GM12878 (cell line): ENCODE data around the gene ELK4. TPM values are rescaled to one million over a fixed set of nuclear protein-coding genes. Genes with fewer than 3 reads are reported as not detected.

ENCODE experiments used
- ATAC-seq: fragments of 200-7000 bp; cut with Tn5 transposase; 3 replicates; pipeline ENCODE4 v1.9.1; 2020; ENCODE audit warnings: mild to moderate bottlenecking, moderate library complexity
- BruUV-seq: library from RNA; stranded (reverse); fragments of 400-500 nt; replicated peaks from 2 replicates; lab custom pipeline; 2021; lab: Mats Ljungman, UMichigan
- CTCF ChIA-PET: fragments of 300-600 bp; sonication (Branson Sonifier 250); formaldehyde crosslinking; extraction: SDS; loops from one replicate; lab custom pipeline; 2021; ENCODE audit warnings: inconsistent platforms; lab: Yijun Ruan, JAX
- POLR2A ChIA-PET: fragments of 350-600 bp; formaldehyde crosslinking; extraction: SDS; loops from one replicate; lab custom pipeline; 2021; ENCODE audit warnings: inconsistent platforms; lab: Charles Lee
- RAD21 ChIA-PET: fragments of 300-600 bp; sonication (Branson Sonifier 250); formaldehyde crosslinking; loops from one replicate; lab custom pipeline; 2023; ENCODE audit warnings: antibody characterized with exemption; ENCODE audit not compliant: unreplicated experiment; lab: Charles Lee
- SMC1A ChIA-PET: fragments of 300-600 bp; sonication (Branson Sonifier 250); formaldehyde crosslinking; loops from one replicate; lab custom pipeline; 2023; ENCODE audit not compliant: unreplicated experiment, uncharacterized antibody; lab: Charles Lee
- DNase-seq: peaks from one replicate; pipeline ENCODE4 v3.0.0-alpha.2; 2011; ENCODE audit warnings: low read depth, low spot score
- FAIRE-seq: peaks from 3 replicates; lab custom pipeline; 2011; peaks lifted over from hg19 to GRCh38; lab: Jason Lieb, UNC
- H2AFZ ChIP-seq: 2 replicates; pipeline ENCODE4 v1.6.0; 2011; ENCODE audit warnings: low read depth, low read length, control low read depth; ENCODE audit not compliant: control insufficient read depth
- H3K27ac ChIP-seq: 2 replicates; pipeline ENCODE4 v1.5.1; 2011; ENCODE audit warnings: control low read depth; ENCODE audit not compliant: control insufficient read depth, insufficient read depth
- H3K27me3 ChIP-seq, 2 experiments: replicated peaks in 1 of 2; 2 replicates each; pipeline versions ENCODE4 v1.6.0 to v1.6.1; 2011; ENCODE audit warnings: low read length in 1 of 2; ENCODE audit not compliant: control insufficient read depth in 2 of 2, insufficient read depth in 2 of 2
- H3K36me3 ChIP-seq, 2 experiments: 2 replicates each; pipeline ENCODE4 v1.5.1; 2011; ENCODE audit warnings: low read length in 1 of 2; ENCODE audit not compliant: control insufficient read depth in 2 of 2, insufficient read depth in 2 of 2
- H3K4me1 ChIP-seq: 2 replicates; pipeline ENCODE4 v1.6.1; 2011; ENCODE audit warnings: mild to moderate bottlenecking, low read length, moderate library complexity, mixed read lengths; ENCODE audit not compliant: control insufficient read depth, insufficient read depth
- H3K4me2 ChIP-seq: 2 replicates; pipeline ENCODE4 v1.6.0; 2011; ENCODE audit warnings: control low read depth; ENCODE audit not compliant: control insufficient read depth, insufficient read depth
- H3K4me3 ChIP-seq: fragments of 200-600 bp; sonication (generic); 2 replicates; pipeline ENCODE4 v1.5.1; 2016
- H3K79me2 ChIP-seq: 2 replicates; pipeline ENCODE4 v1.6.0; 2011; ENCODE audit warnings: low read length; ENCODE audit not compliant: control insufficient read depth, insufficient read depth
- H3K9ac ChIP-seq: 2 replicates; pipeline ENCODE4 v1.8.0; 2011; ENCODE audit warnings: low read length, control low read depth, mixed read lengths; ENCODE audit not compliant: control insufficient read depth, insufficient read depth
- H3K9me3 ChIP-seq: replicated peaks from 3 replicates; pipeline ENCODE4 v1.5.1; 2011; ENCODE audit warnings: mild to moderate bottlenecking, low read length; ENCODE audit not compliant: control insufficient read depth, insufficient read depth
- H4K20me1 ChIP-seq: 2 replicates; pipeline ENCODE4 v1.6.0; 2011; ENCODE audit not compliant: control insufficient read depth, insufficient read depth
- CUX1 ChIP-seq: IDR thresholded peaks from 2 replicates; pipeline ENCODE4 v1.6.1; 2012; ENCODE audit warnings: improper control_type of control experiment, low read depth, low read length; ENCODE audit not compliant: insufficient replicate concordance
- PKNOX1 ChIP-seq: fragments of 450-650 bp; IDR thresholded peaks from 2 replicates; pipeline ENCODE4 v1.6.1; 2016; ENCODE audit warnings: mild to moderate bottlenecking
- SMAD5 ChIP-seq: IDR thresholded peaks from 2 replicates; pipeline ENCODE4 v1.6.1; 2016; ENCODE audit warnings: antibody characterized with exemption, low read depth
- ZNF24 ChIP-seq: fragments of 450-650 bp; IDR thresholded peaks from 2 replicates; pipeline ENCODE4 v1.6.1; 2017; ENCODE audit warnings: antibody characterized with exemption, mild to moderate bottlenecking
- ZNF622 ChIP-seq: fragments of 450-650 bp; IDR thresholded peaks from 2 replicates; pipeline ENCODE4 v1.6.1; 2017; ENCODE audit warnings: mild to moderate bottlenecking, inconsistent platforms
- WGBS: methylation state at CpG from one replicate; pipeline ENCODE4 v1.1.6; 2016; ENCODE audit warnings: low lambda C conversion rate; ENCODE audit not compliant: insufficient replicate concordance, insufficient coverage; ENCODE audit errors: missing lambda C conversion rate; 5-methylcytosine and 5-hydroxymethylcytosine counted together
- in situ Hi-C: fragments of 300-500 bp; cut with MboI; formaldehyde crosslinking; loops from 9 replicates; pipeline ENCODE4 v1.14.3; 2018; ENCODE audit warnings: mixed read lengths
- intact Hi-C: fragments of 100-400 bp; cut with micrococcal nuclease; formaldehyde crosslinking; loops from one replicate; pipeline ENCODE4 v1.14.2; 2022; ENCODE audit not compliant: unreplicated experiment
- polyA plus RNA-seq, 11 experiments: library from polyadenylated mRNA; depleted of rRNA in 4 of 11; unstranded in 6 of 11; stranded (reverse) in 5 of 11; fragments of >200 nt; fragmentation: Nextera tagmentation in 4 of 11; fragmentation: Illumina TruSeq in 1 of 11; extraction: Ambion mirVana in 4 of 11; extraction: Trizol in 1 of 11; gene quantifications; 1 replicate in 1 of 11; 2 replicates in 10 of 11; pipeline versions ENCODE4 v1.2.1 to v1.2.3, GENCODE V29; 2011 to 2016; ENCODE audit warnings: inconsistent platforms in 2 of 11, missing spikeins in 2 of 11, low read depth in 1 of 11
- total RNA-seq, 4 experiments: library from RNA; depleted of rRNA in 3 of 4; stranded (reverse); fragments of >200 nt in 3 of 4; fragmentation: Illumina TruSeq in 1 of 4; extraction: Trizol in 1 of 4; gene quantifications; 2 replicates each; pipeline versions ENCODE4 v1.2.1 to v1.2.3, GENCODE V29; 2013 to 2021

The ELK4 gene
- total and polyA plus RNA-seq, 10 of the 15 experiments (the other 5 are each of a cell fraction or from before 2014, with no cell fraction given), result 5.2 to 71.5 (median 18.5) TPM

GRCh38 chr1:205599669-205600042, 32.2 kb downstream of the ELK4 start:
- in situ Hi-C loops, result no loop called here
- no peak for ATAC-seq
- 0 out of 2 replicates have a peak, but pooled peaks have one; percentile 19 for TF ChIP-seq SMAD5
- TF ChIP-seq PKNOX1, result no peak
- TF ChIP-seq ZNF622, result no peak
- no peak for TF ChIP-seq CUX1
- TF ChIP-seq ZNF24, result no peak
- TF ChIP-seq, all 136 proteins: peak for 1
- Histone ChIP-seq H3K4me3 (no peak overlapping the region), H4K20me1 (no peaks in the 10 kb centered on the region), H2AFZ (no peak overlapping the region), H3K4me2 (peak overlapping the region; percentile 79), H3K9ac (peak overlapping the region; percentile 37; the same call in 1 of the 2 replicates), H3K36me3 (peaks cover 0 to 19% of the 10 kb centered on the region in 2 experiments), H3K27me3 (no peaks in the 10 kb centered on the region), H3K27ac (peak overlapping the region; percentile 43), H3K9me3 (no peaks in the 10 kb centered on the region), H3K79me2 (no peaks in the 10 kb centered on the region), H3K4me1 (peaks cover 34% of the 10 kb centered on the region)
- ChIA-PET SMC1A (interaction anchor here (1.2 to 4.7 kb wide), 7 partner anchors 8 to 58 kb away, joined by 3 to 40 read pairs (median 12); partner anchors contain the start of gene ELK4), POLR2A (interaction anchor here (0.5 to 2.2 kb wide), 3 partner anchors 8 to 118 kb away, joined by 3 to 8 read pairs (median 6); no protein-coding TSS in a partner anchor), RAD21 (interaction anchor here (1.0 to 3.7 kb wide), 6 partner anchors 8 to 106 kb away, joined by 3 to 25 read pairs (median 6); partner anchors contain the start of gene ELK4), CTCF (interaction anchor here (1.5 to 2.9 kb wide), 6 partner anchors 8 to 111 kb away, joined by 6 to 29 read pairs (median 16); partner anchors contain the start of gene ELK4)
- DNase-seq (no peak), FAIRE-seq (no peak)
- 58% methylated on average over 5 of the region's 5 CpGs for WGBS
- BruUV-seq, result no TSS peak
- intact Hi-C loops, result no loop called here
